Astrocyte of the cerebellum (primary cell): ENCODE results near the gene MUC2.

Source experiments
- DNase-seq: peaks from one replicate; pipeline ENCODE4 v3.0.0-alpha.2; 2011; ENCODE audit warnings: low read depth
- H3K4me3 ChIP-seq: 2 replicates; pipeline ENCODE4 v1.5.1; 2011; ENCODE audit warnings: mild to moderate bottlenecking, low read depth, low read length, moderate library complexity
- in situ Hi-C: cut with HindIII; loops from 2 replicates; pipeline ENCODE4 v1.10.0; 2017; ENCODE audit warnings: low sequenced_read_pairs
- TF ChIP-seq, protein P1 (sequence below): IDR thresholded peaks from 2 replicates; pipeline ENCODE4 v1.5.1; 2012; ENCODE audit warnings: low read length, low read depth, moderate library complexity, mild to moderate bottlenecking; ENCODE audit errors: missing control alignments

The MUC2 gene

GRCh38 chr11:1032310-1032891 is 42.3 kb upstream of the MUC2 start:
- H3K4me3 ChIP-seq, result no peak overlapping the region
- DNase-seq, result no peak
- in situ Hi-C loops, result no loop called here
- TF ChIP-seq, protein P1, sequence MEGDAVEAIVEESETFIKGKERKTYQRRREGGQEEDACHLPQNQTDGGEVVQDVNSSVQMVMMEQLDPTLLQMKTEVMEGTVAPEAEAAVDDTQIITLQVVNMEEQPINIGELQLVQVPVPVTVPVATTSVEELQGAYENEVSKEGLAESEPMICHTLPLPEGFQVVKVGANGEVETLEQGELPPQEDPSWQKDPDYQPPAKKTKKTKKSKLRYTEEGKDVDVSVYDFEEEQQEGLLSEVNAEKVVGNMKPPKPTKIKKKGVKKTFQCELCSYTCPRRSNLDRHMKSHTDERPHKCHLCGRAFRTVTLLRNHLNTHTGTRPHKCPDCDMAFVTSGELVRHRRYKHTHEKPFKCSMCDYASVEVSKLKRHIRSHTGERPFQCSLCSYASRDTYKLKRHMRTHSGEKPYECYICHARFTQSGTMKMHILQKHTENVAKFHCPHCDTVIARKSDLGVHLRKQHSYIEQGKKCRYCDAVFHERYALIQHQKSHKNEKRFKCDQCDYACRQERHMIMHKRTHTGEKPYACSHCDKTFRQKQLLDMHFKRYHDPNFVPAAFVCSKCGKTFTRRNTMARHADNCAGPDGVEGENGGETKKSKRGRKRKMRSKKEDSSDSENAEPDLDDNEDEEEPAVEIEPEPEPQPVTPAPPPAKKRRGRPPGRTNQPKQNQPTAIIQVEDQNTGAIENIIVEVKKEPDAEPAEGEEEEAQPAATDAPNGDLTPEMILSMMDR, result no peak

DNA sequence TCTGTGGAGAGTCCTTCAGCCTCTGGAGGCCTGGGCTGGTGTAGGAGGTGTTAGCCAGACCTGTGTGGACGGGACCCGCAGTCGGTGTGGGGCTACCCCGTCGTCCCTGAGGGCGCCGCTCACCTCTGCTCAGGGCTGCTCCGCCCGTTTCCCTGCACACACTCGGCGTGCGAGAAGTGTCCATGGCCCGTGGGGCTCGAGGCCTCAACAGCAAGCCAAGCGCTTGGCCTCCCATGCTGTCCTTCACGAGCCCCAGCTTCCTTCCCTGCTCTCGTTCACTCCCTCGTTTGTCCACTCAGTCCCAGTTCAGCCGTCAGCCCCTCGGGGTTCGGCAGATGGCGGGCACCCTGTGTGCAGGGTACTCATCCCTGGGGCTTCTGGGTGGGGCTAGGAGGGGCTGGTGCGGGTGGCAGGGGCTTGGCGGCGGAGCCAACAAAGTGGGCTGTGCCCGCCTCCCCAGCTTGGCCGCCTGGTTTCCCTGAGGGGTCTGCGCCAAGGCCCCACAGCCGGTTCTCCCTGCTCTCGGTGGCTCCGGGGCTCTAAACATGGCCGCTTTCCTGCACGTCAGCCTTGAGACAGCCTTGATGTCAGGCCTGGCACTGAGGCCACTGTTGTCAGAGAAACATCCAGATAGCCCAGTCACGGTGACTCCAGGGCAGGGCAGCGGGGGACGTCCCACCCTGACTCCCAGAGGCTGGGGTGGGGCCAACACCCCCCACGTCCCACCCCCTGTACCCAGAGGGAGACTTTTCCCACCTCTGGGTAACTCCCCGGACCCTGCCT is 41.5 kb upstream of the MUC2 start:
- in situ Hi-C loops, result no loop called here
- no peak for DNase-seq
- H3K4me3 ChIP-seq, result no peak overlapping the region
- TF ChIP-seq, protein P1, result no peak

DNA sequence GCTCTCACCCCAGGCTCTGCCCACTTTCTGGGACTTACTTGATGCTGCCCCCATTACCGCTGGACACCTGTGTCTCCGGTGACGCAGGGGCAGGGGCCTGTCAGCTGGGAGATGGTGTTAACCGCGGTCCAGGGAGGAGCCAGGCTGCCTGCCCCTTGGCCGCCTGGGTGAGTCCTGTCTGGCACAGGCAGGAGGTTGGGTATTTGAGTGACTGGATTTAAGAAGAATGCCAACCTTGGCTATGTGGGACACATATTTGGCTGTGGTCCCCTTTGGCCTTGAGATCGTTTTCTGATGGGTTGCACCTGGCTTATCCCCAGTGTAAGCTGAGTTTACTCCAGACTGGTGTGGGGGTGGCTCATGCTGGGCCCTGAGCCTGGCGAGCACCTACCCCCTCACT is 40.7 kb upstream of the MUC2 start:
- TF ChIP-seq, protein P1, result no peak
- no peak overlapping the region for H3K4me3 ChIP-seq
- in situ Hi-C loops, result no loop called here
- no peak for DNase-seq

DNA sequence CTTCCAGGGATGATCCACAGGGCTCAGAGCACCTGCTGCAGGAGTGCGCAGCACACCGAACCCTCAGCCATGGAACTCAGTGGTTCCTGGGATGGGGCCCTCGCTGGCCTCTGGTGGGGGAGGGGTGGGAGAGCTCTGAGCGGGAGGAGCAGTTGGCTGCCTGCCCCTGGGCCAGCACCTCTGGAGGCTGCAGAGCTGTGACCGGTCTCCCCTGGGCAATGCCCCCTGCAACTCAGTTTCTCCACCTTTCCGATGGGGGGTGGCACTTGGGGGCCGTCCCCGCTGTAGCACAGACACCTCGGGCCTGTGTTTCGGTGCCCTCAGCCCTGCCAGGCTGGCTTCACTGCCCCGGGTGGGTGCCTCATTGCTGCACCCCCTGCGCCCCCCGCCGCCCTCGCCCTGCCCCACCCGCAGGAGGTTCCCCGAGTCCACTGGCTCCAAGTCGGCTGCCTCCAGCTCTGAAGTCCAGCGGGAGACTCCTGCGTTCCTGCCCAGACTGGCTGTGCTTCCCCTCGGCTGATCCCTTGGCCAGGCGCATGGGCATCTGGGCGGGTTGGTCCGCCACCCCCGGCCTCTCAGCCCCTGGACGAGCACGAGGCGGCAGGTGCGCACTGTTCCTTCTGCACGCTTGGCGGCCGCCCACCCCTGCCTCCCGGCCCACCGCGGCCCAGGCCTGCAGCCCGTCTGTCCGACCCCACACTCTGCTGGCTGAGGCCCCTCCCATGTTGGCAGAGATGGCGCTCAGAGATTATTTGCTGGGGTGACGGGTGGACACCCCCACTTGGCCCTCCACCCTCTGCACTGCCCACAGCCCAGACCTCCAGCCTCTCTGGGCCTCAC is 40.0 kb upstream of the MUC2 start:
- in situ Hi-C loops, result no loop called here
- TF ChIP-seq, protein P1, result no peak
- no peak for DNase-seq
- no peak overlapping the region for H3K4me3 ChIP-seq

DNA sequence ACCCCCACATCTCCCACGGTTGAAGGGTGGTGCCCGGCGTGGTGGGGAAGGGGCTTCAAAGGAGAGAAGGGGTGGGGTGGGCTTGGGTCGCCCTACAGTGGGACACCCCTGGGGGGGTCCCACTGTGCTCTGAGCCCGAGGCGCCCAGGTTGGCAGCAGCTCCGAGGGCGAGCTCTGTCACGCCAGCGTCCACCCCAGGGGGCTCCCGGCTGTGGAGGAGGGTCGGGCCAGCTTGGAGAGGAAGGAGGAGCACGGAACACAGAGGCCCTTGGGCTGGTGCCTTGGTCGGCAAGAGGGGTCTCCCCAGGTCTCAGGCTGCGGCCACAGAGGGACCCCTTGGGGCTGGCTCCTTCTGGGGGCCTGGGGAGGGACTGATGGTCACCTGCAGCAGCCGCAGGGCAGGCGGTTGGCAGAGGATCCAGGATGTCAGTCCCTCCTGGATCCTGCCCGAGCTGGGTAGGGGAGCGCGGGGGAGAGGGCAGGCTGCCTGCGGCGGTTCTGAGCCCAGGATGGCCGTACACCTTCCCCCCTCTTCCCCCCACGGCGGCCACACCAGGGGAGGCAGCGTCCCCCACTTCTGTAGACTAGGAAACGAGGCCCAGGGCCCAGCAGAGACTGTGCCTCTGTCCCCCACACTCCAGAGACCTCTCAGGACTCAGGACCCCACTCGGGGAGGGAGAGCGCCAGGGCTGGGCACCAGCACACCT is 38.9 kb upstream of the MUC2 start:
- TF ChIP-seq, protein P1, result no peak
- in situ Hi-C loops, result no loop called here
- H3K4me3 ChIP-seq, result no peak overlapping the region
- DNase-seq, result no peak
